Left ventricle myocardium superior (tissue), 1 donor: ENCODE measurements around the gene GNAI2. TPM values are rescaled to one million over a fixed set of nuclear protein-coding genes. Genes with fewer than 3 reads are reported as not detected.
"Not testable (repeated sequence)": the region's sequence is repeated elsewhere in the genome, so short reads cannot be mapped to it uniquely, and the experiment has no call there.

Source experiments
- ATAC-seq: fragments of 200-7000 bp; cut with Tn5 transposase; one replicate; pipeline ENCODE4 v1.9.1; 2020; ENCODE audit warnings: mild to moderate bottlenecking, moderate library complexity
- DNase-seq: peaks from one replicate; pipeline ENCODE4 v3.0.0-alpha.2; 2020
- intact Hi-C: fragments of 100-400 bp; cut with micrococcal nuclease; formaldehyde crosslinking; loops from one replicate; pipeline ENCODE4 v1.11.0; 2022
- total RNA-seq: library from RNA; stranded (reverse); fragmentation: NEBNext Ultra II Directional; extraction: Animal tissue kit (Norgen Biotek cat#: 25700); gene quantifications from one replicate; pipeline ENCODE4 v1.2.1, GENCODE V29; 2021
- donor health status: DM: no; HTN: yes; CAD: no; lungs with severe emphysema.

The GNAI2 gene
- total RNA-seq, 1 donor from 2014 or later: 137 TPM

GRCh38 chr3:50238549-50239026 is 2.6 kb downstream of the GNAI2 start:
- intact Hi-C loops: no loop called here
- DNase-seq (peak; percentile 93), ATAC-seq (peak; percentile 54)

- ATAC-seq: no peak
- intact Hi-C loops: no loop called here
- no peak for DNase-seq
Measured at GRCh38 chr3:50239649-50240048, 3.6 kb downstream of the GNAI2 start.

GRCh38 chr3:50241163-50241562 is 5.2 kb downstream of the GNAI2 start:
- intact Hi-C loops: no loop called here
- DNase-seq (no peak), ATAC-seq (no peak)

GRCh38 chr3:50241713-50242380 is 5.8 kb downstream of the GNAI2 start:
- intact Hi-C loops: no loop called here
- ATAC-seq: no peak

GRCh38 chr3:50242381-50242770 is 6.4 kb downstream of the GNAI2 start:
- ATAC-seq: no peak
- no peak for DNase-seq
- intact Hi-C loops: no loop called here

More at GRCh38 chr3:50241713-50242380, 5.8 kb downstream of the GNAI2 start:
- DNase-seq: no peak

GRCh38 chr3:50242851-50243542 is 7.0 kb downstream of the GNAI2 start:
- DNase-seq (peak; percentile 77), ATAC-seq (peak; percentile 24)
- intact Hi-C loops: no loop called here

GRCh38 chr3:50243543-50243895 is 7.5 kb downstream of the GNAI2 start:
- DNase-seq (no peak), ATAC-seq (no peak)
- intact Hi-C loops: no loop called here

GRCh38 chr3:50244813-50245212 is 8.8 kb downstream of the GNAI2 start:
- intact Hi-C loops, ATAC-seq, DNase-seq: not testable (repeated sequence)

- DNase-seq (no peak), ATAC-seq (no peak)
- intact Hi-C loops: no loop called here
Measured at GRCh38 chr3:50245251-50245745, 9.3 kb downstream of the GNAI2 start.

- intact Hi-C loops: no loop called here
- DNase-seq: peak; percentile 95
- peak; percentile 78 for ATAC-seq
Measured at GRCh38 chr3:50245831-50246516, 10.0 kb downstream of the GNAI2 start.

GRCh38 chr3:50246517-50246954 is 10.5 kb downstream of the GNAI2 start:
- peak; percentile 34 for ATAC-seq
- DNase-seq: no peak
- intact Hi-C loops: no loop called here

- ATAC-seq: peak; percentile 39
- intact Hi-C loops: no loop called here
- DNase-seq: peak; percentile 70
Measured at GRCh38 chr3:50248387-50248786, 12.4 kb downstream of the GNAI2 start.

GRCh38 chr3:50249457-50249856 is 13.5 kb downstream of the GNAI2 start:
- no peak for ATAC-seq
- intact Hi-C loops: no loop called here
- DNase-seq: no peak

GRCh38 chr3:50250514-50250913 is 14.5 kb downstream of the GNAI2 start:
- DNase-seq: no peak
- intact Hi-C loops: no loop called here
- ATAC-seq: no peak

- DNase-seq (no peak), ATAC-seq (no peak)
- intact Hi-C loops: no loop called here
Measured at GRCh38 chr3:50251220-50251619, 15.2 kb downstream of the GNAI2 start.

- DNase-seq (peak; percentile 79), ATAC-seq (peak; percentile 60)
- intact Hi-C loops: no loop called here
Measured at GRCh38 chr3:50254577-50255250, 18.7 kb downstream of the GNAI2 start.

- DNase-seq (no peak), ATAC-seq (no peak)
- intact Hi-C loops: no loop called here
Measured at GRCh38 chr3:50255251-50255615, 19.2 kb downstream of the GNAI2 start.

GRCh38 chr3:50256978-50257890 is 21.2 kb downstream of the GNAI2 start:
- intact Hi-C loops: no loop called here
- DNase-seq: no peak
- no peak for ATAC-seq
